A549 (cell line): ENCODE data around the gene PPP1R3D. TPM values are rescaled to one million over a fixed set of nuclear protein-coding genes. Genes with fewer than 3 reads are reported as not detected.

Experiments used
- ATAC-seq, 2 experiments: fragments of 200-7000 bp in 1 of 2; fragments of >200 bp in 1 of 2; cut with Nextera tagmentation in 1 of 2; cut with Tn5 transposase in 1 of 2; 3 replicates each; pipeline versions ENCODE4 v1.8.0 to v1.9.1; 2018 to 2020; ENCODE audit warnings: mild to moderate bottlenecking in 1 of 2, moderate library complexity in 1 of 2
- CTCF ChIA-PET: fragments of 300-600 bp; sonication (Branson Sonifier 250); formaldehyde crosslinking; extraction: SDS; loops from one replicate; lab custom pipeline; 2021; ENCODE audit warnings: antibody characterized with exemption, inconsistent platforms; lab: Yijun Ruan, JAX
- POLR2A ChIA-PET: fragments of 350-600 bp; formaldehyde crosslinking; extraction: SDS; loops from one replicate; lab custom pipeline; 2021; ENCODE audit warnings: antibody characterized with exemption, inconsistent platforms; lab: Yijun Ruan, JAX
- DNase-seq, 2 experiments: peaks; one replicate each; pipeline versions ENCODE4 v3.0.0 to v3.0.0-alpha.2; 2011 to 2016; ENCODE audit warnings: low read depth in 1 of 2, low spot score in 1 of 2
- FAIRE-seq: peaks from 2 replicates; lab custom pipeline; 2011; peaks lifted over from hg19 to GRCh38; lab: Jason Lieb, UNC
- H3K27ac ChIP-seq, 2 experiments: fragments of >200 bp; sonication (Bioruptor Twin); formaldehyde crosslinking; 3 replicates each; pipeline ENCODE4 v1.5.1; 2016 to 2017
- H3K4me1 ChIP-seq: fragments of >200 bp; sonication (Bioruptor Twin); formaldehyde crosslinking; 3 replicates; pipeline ENCODE4 v1.6.1; 2016
- H3K4me2 ChIP-seq: fragments of >200 bp; sonication (Bioruptor Twin); formaldehyde crosslinking; 3 replicates; pipeline ENCODE4 v1.6.1; 2016
- H3K4me3 ChIP-seq: fragments of >200 bp; sonication (Bioruptor Twin); formaldehyde crosslinking; 3 replicates; pipeline ENCODE4 v1.5.1; 2016
- H3K9me3 ChIP-seq: fragments of >200 bp; sonication (Bioruptor Twin); formaldehyde crosslinking; 3 replicates; pipeline ENCODE4 v1.6.1; 2016
- ATOH8 ChIP-seq: fragments of 250-450 bp; sonication (Bioruptor Pico); IDR thresholded peaks from 2 replicates; pipeline ENCODE4 v1.5.0; 2020; ENCODE audit warnings: low read depth, mild to moderate bottlenecking, moderate library complexity
- BHLHE40 ChIP-seq: IDR thresholded peaks from 2 replicates; pipeline ENCODE4 v1.6.1; 2012; ENCODE audit warnings: low read depth, low read length, inconsistent platforms
- CTCF ChIP-seq: fragments of >200 bp; sonication (Bioruptor Twin); formaldehyde crosslinking; IDR thresholded peaks from 3 replicates; pipeline ENCODE4 v1.5.1; 2016
- ESRRA ChIP-seq: fragments of 150-350 bp; IDR thresholded peaks from 2 replicates; pipeline ENCODE4 v1.6.1; 2014; ENCODE audit warnings: mild to moderate bottlenecking, low read length, borderline replicate concordance
- FOSL2 ChIP-seq, 2 experiments: fragments of 450-650 bp in 1 of 2; fragments of >200 bp in 1 of 2; sonication (Bioruptor Twin) in 1 of 2; formaldehyde crosslinking; IDR thresholded peaks; 2 replicates each; pipeline versions ENCODE4 v1.5.0 to v1.6.1; 2016 to 2020; ENCODE audit warnings: mild to moderate bottlenecking in 1 of 2, moderate library complexity in 1 of 2
- FOXS1 ChIP-seq: fragments of 250-450 bp; sonication (Bioruptor Pico); IDR thresholded peaks from 2 replicates; pipeline ENCODE4 v1.5.0; 2020; ENCODE audit warnings: mild to moderate bottlenecking, moderate library complexity
- HMGXB4 ChIP-seq: fragments of 250-450 bp; sonication (Bioruptor Pico); IDR thresholded peaks from 2 replicates; pipeline ENCODE4 v1.5.0; 2021; ENCODE audit warnings: mild to moderate bottlenecking, moderate library complexity, borderline replicate concordance
- JUN ChIP-seq, 2 experiments: fragments of >200 bp; sonication (Bioruptor Twin); formaldehyde crosslinking; IDR thresholded peaks; 2 replicates in 1 of 2; 3 replicates in 1 of 2; pipeline ENCODE4 v1.6.1; 2016 to 2017
- KDM1A ChIP-seq: fragments of 200-600 bp; sonication (generic); IDR thresholded peaks from 2 replicates; pipeline ENCODE4 v1.6.1; 2016; ENCODE audit warnings: low read depth, mild to moderate bottlenecking
- MAFK ChIP-seq: fragments of 450-650 bp; IDR thresholded peaks from 2 replicates; pipeline ENCODE4 v1.6.1; 2014; ENCODE audit not compliant: partially characterized antibody
- NFE2L2 ChIP-seq: fragments of 150-350 bp; conservative IDR thresholded peaks from 2 replicates; pipeline ENCODE4 v1.6.1; 2014; ENCODE audit warnings: low read length
- NR3C1 ChIP-seq: fragments of >200 bp; sonication (Bioruptor Twin); formaldehyde crosslinking; IDR thresholded peaks from 3 replicates; pipeline ENCODE4 v1.6.1; 2017
- PBX3 ChIP-seq: IDR thresholded peaks from 2 replicates; pipeline ENCODE4 v1.6.1; 2012
- POLR2AphosphoS2 ChIP-seq: conservative IDR thresholded peaks from 2 replicates; pipeline ENCODE4 v1.6.1; 2012; ENCODE audit warnings: low read length, improper control_type of control experiment, inconsistent platforms
- RAD21 ChIP-seq, 2 experiments: fragments of >200 bp in 1 of 2; sonication (Bioruptor Twin) in 1 of 2; formaldehyde crosslinking in 1 of 2; IDR thresholded peaks in 1 of 2; conservative IDR thresholded peaks in 1 of 2; 2 replicates in 1 of 2; 3 replicates in 1 of 2; pipeline ENCODE4 v1.6.1; 2012 to 2018; ENCODE audit warnings: inconsistent platforms in 1 of 2
- RCOR1 ChIP-seq: fragments of 150-350 bp; IDR thresholded peaks from 2 replicates; pipeline ENCODE4 v1.6.1; 2014; ENCODE audit warnings: antibody characterized with exemption, low read length, low read depth
- SMC3 ChIP-seq: fragments of >200 bp; sonication (Bioruptor Twin); formaldehyde crosslinking; IDR thresholded peaks from 3 replicates; pipeline ENCODE4 v1.6.1; 2018; ENCODE audit warnings: inconsistent platforms
- ZC3H11A ChIP-seq: fragments of 450-650 bp; IDR thresholded peaks from 2 replicates; pipeline ENCODE4 v1.6.1; 2014; ENCODE audit warnings: antibody characterized with exemption, mild to moderate bottlenecking
- WGBS: methylation state at CpG from one replicate; pipeline ENCODE4 v1.1.6; 2017; ENCODE audit errors: missing lambda C conversion rate; 5-methylcytosine and 5-hydroxymethylcytosine counted together
- polyA plus RNA-seq, 4 experiments: library from polyadenylated mRNA; depleted of rRNA in 3 of 4; stranded (reverse); fragments of >200 nt; fragmentation: RNase III in 1 of 4; extraction: RNeasy Plus Mini Kit Qiagen cat#74134 plus additional on column Dnase treatment in 1 of 4; gene quantifications; 2 replicates in 3 of 4; 3 replicates in 1 of 4; pipeline ENCODE4 v1.2.3, GENCODE V29; 2011 to 2017

PPP1R3D gene
- polyA plus RNA-seq, 2 of the 4 experiments (the other 2 are of a cell fraction), result 2.7 to 3.9 TPM

- POLR2A ChIA-PET, result interaction anchor here (2.1 kb wide), 1 partner anchor 7 kb away, joined by 9 read pairs; the partner anchor contains the start of genes FAM217B and PPP1R3D
- Histone ChIP-seq H3K4me1 (peaks cover 4% of the 10 kb centered on the region; the same call in 1 of the 3 replicates), H3K4me2 (peak overlapping the region; percentile 82), H3K27ac (no peak overlapping the region), H3K9me3 (peaks cover 3% of the 10 kb centered on the region; the same call in 2 of the 3 replicates), H3K4me3 (peak overlapping the region; percentile 66; the same call in 1 of the 3 replicates)
- TF ChIP-seq NFE2L2 (no peak), FOXS1 (CRISPR knock-in tag) (no peak), RCOR1 (no peak), CTCF (no peak), ESRRA (no peak), POLR2AphosphoS2 (no peak), FOSL2 (IDR thresholded peaks at IDR 0.05) (no peak), FOSL2 (CRISPR knock-in tag; IDR thresholded peaks at IDR 0.05) (no peak), JUN (IDR thresholded peaks at IDR 0.05) (no peak)
- ATAC-seq, result no peak
- 97% methylated on average over 71 of the region's 72 CpGs for WGBS
- no peak for DNase-seq
- no peak for FAIRE-seq
- CTCF ChIA-PET, result interaction anchor here (1.4 to 1.8 kb wide), 3 partner anchors 11 to 83 kb away, joined by 4 to 5 read pairs (median 5); no protein-coding TSS in a partner anchor
These were observed 7.3 kb downstream of the PPP1R3D start for GRCh38 chr20:59932616-59933295.

GRCh38 chr20:59931511-59932312 is 8.4 kb downstream of the PPP1R3D start:
- FAIRE-seq (no peak), DNase-seq (no peak), ATAC-seq (no peak)
- H3K4me3 ChIP-seq, result no peak overlapping the region
- peaks cover 4% of the 10 kb centered on the region; the same call in 1 of the 3 replicates for H3K4me1 ChIP-seq
- no peak overlapping the region for H3K27ac ChIP-seq
- peaks cover 3% of the 10 kb centered on the region; the same call in 2 of the 3 replicates for H3K9me3 ChIP-seq
- no peak overlapping the region for H3K4me2 ChIP-seq
- WGBS, result 85% methylated on average over 9 of the region's 9 CpGs
- no peak for TF ChIP-seq SMC3
- no peak for TF ChIP-seq MAFK
- TF ChIP-seq FOSL2 (IDR thresholded peaks at IDR 0.05), result no peak
- no peak for TF ChIP-seq FOSL2 (CRISPR knock-in tag; IDR thresholded peaks at IDR 0.05)
- no peak for TF ChIP-seq PBX3
- no peak for TF ChIP-seq ESRRA
- no peak for TF ChIP-seq NR3C1
- TF ChIP-seq HMGXB4, result no peak
- TF ChIP-seq KDM1A, result no peak
- no peak for TF ChIP-seq CTCF
- no peak for TF ChIP-seq RAD21 (conservative IDR thresholded peaks at IDR 0.05 in 1 of 2, IDR thresholded peaks at IDR 0.05 in 1 of 2)
- no peak for TF ChIP-seq BHLHE40
- TF ChIP-seq ATOH8 (CRISPR knock-in tag), result no peak
- TF ChIP-seq ZC3H11A, result no peak
- CTCF ChIA-PET, result interaction anchor here (1.0 to 1.4 kb wide), 2 partner anchors 14 to 17 kb away, joined by 4 to 5 read pairs; no protein-coding TSS in a partner anchor
- POLR2A ChIA-PET, result interaction anchor here (2.1 kb wide), 1 partner anchor 8 kb away, joined by 9 read pairs; the partner anchor contains the start of genes FAM217B and PPP1R3D
